SH-SY5Y (cell line): ENCODE results near the gene NSUN4.

Experiments
- GATA2 ChIP-seq: IDR thresholded peaks from 2 replicates; pipeline ENCODE4 v1.6.1; 2011; ENCODE audit warnings: mild to moderate bottlenecking, low read depth, low read length
- GATA3 ChIP-seq: IDR thresholded peaks from 2 replicates; pipeline ENCODE4 v1.6.1; 2011; ENCODE audit warnings: low read depth, mild to moderate bottlenecking, low read length, moderate library complexity

GRCh38 chr1:46369542-46370213 is 29.1 kb downstream of the NSUN4 start:
- no peak for TF ChIP-seq GATA3
- no peak for TF ChIP-seq GATA2
